Activated T-cell treated with anti-CD3 and anti-CD28 coated beads, Interleukin-2, amount 50 U/mL, for 48 hours (primary cell): ENCODE results near the gene H3-3A.
"Not testable (repeated sequence)": the region's sequence is repeated elsewhere in the genome, so short reads cannot be mapped to it uniquely, and the experiment has no call there.

Source experiments
- DNase-seq, 2 experiments: peaks; one replicate each; pipeline ENCODE4 v3.0.0-alpha.2; 2020

Gene H3-3A

DNA sequence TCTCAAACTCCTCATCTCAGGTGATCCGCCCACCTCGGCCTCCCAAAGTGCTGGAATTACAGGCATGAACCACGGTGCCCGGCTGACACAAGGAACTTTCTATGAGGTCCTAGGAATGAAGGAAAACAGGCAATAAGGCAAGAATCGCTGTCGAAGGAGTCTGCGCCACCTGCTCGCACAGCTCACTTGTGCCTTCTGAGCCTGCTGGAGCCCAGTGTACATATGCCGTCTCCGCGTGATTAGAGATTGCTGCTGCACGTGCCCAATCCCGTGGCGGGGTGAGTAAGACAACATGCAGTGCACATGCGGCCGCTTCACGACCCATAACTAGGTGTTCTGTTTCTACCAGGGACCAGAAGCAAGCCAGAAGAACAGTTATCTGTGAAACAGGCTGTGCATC lies 24.3 kb downstream of the H3-3A start:
- no peak for DNase-seq

DNA sequence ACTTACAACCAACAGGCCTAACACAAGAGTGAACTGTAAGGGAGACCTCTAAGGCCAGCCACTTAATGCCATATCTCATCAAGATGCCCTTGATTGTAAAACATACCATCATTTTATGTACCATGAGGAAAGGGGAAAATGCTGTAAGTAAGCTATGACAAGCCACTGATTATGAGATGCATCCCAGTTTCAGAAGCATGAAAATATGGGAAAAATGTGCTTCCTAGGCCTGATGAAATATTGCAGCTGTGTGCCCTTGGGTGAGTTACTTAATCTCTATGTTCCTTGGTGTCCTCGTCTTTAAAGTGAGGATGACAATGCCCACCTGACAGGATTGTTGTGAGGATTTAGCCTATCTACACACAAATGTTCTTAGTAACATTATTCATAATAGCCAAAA lies 28.9 kb downstream of the H3-3A start:
- DNase-seq, result no peak

DNA sequence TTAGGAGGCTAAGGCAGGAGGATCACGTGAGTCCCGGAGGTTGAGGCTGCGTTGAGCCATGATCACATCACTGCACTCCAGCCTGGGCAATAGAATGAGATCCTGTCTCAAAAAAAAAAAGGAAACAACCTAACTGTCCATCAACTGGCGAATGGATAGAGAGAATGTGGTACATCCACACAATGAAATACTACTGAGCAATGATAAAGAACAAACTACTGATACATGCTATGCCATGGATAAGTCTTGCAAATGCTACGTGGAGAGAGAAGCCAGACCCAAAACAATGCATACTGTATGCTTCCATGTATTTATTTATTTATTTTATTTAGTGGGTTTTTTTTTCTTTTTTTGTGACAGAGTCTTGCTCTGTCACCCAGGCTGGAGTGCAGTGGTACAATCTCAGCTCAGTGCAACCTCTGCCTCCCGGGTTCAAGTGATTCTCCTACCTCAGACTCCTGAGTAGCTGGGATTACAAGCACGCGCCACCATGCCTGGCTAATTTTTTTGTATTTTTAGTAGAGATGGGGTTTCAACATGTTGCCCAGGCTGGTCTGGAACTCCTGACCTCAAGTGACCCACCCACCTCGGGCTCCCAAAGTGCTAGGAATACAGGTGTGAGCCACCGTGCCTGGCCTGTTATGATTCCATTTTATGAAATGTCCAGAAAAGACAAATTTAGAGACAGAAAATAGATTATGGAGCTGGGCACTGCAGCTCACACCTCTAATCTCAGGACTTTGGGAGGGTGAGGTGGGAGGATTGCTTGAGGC lies 29.7 kb downstream of the H3-3A start:
- not testable (repeated sequence) for DNase-seq

DNA sequence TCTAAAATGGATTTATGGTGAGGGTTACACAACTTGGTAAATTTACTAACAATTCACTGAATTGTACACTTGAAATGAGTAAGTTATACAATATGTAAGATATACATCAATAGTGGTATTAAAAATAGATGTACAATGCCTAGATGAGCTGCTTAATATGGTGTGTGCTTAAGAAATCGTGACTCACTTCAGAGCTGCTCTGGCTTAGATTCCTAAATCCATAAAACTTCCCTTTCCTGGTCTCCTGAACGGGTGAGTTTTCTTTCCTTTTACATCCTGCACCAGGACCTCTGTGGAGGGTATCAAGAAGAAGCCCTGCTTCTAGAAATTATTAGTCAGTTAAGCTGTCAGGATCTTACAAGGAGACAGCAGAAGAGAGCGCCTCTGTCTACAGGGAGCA lies 30.4 kb downstream of the H3-3A start:
- no peak for DNase-seq

DNA sequence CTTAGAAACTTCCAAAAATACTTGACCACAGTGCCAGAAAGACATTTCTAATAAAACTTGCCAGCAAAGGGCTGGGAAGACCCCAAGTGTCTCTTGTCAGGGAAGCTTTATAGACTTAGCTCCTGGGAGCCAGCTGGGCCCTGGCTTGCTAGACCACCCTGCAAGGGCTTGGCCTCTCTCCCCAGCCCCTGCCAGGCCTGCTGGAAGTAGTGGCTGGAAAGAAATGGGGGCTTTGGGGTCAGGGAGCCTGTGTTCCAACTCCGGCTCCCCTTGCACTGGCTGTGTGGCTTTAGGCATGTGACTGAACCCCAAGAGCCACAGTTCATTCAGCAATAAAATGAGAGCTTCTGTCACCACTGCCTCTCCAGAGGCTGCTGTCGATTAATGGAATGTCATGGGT lies 31.1 kb downstream of the H3-3A start:
- DNase-seq, result no peak

DNA sequence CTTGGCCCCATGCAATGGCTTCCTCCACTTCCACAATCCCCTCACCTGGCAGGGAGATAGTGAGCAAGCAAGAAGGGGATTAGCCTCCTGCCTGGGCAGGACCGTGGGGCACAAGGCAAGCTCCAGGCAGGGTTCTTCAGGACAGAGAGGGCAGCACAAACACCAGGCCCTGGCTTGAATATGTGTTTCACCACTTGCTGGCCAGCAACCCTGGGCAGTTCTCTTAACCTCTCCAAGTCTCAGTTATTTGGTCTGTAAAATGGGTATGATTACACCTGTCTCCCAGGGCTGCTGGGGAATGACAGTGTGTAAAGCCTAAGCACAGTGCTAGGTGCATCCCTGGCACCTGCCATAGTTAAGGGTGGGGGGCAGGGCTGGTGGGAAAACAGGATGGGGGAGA lies 31.9 kb downstream of the H3-3A start:
- DNase-seq, result no peak

DNA sequence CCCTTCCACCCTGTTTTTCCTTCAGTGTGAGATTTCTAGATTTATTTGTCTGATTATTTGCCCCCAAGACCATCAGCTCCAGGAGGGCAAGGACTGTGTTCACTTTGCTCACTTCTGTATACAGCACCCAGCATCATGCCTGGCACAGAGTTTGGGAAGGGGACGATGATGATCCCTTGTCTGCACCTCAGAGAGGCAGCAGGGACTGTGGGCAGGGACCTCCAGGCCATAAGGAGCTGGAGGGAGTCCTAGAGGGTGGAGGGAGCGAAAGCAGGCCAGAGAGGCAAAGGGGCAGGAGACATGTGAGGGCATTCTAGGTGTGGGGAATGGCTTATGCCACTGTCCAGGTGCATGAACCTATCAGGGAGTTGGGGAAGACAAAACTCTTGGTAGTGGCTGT lies 32.8 kb downstream of the H3-3A start:
- DNase-seq, result no peak

DNA sequence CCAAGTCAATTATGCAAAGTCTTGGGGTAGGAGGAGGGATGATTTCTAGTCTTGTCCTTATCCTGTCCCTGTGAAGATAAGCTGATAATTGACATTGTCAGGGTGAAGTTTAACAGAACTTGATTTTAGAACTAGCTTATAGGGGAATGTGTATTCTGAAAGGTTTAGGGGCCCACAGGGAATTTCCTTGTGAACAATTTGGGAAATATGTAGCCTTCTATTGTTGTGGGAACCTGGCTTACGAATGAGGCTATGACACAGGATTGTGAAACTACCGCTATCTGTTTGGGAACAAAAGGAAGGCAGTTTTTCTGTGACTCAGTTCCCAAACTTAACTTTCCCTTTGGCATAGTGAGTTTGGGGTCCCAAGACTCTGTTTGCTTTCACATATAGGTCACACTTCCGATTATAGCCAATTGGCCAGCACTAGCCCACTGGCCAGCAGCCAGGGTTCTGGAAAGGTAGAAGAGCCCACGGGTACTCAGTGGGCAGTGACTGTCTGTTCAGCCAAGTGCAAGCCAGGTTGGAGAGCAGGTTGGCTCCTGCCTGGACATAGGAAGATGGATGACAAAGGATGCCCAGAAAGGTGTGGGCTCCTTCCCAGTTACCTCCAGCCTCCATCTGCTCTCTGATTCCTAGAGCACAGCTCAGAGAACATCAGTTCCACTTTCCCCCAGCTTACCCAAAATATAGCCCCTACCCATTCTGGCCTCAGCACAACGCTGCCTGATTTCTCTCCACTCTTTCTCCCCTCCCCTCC lies 35.5 kb downstream of the H3-3A start:
- no peak for DNase-seq

DNA sequence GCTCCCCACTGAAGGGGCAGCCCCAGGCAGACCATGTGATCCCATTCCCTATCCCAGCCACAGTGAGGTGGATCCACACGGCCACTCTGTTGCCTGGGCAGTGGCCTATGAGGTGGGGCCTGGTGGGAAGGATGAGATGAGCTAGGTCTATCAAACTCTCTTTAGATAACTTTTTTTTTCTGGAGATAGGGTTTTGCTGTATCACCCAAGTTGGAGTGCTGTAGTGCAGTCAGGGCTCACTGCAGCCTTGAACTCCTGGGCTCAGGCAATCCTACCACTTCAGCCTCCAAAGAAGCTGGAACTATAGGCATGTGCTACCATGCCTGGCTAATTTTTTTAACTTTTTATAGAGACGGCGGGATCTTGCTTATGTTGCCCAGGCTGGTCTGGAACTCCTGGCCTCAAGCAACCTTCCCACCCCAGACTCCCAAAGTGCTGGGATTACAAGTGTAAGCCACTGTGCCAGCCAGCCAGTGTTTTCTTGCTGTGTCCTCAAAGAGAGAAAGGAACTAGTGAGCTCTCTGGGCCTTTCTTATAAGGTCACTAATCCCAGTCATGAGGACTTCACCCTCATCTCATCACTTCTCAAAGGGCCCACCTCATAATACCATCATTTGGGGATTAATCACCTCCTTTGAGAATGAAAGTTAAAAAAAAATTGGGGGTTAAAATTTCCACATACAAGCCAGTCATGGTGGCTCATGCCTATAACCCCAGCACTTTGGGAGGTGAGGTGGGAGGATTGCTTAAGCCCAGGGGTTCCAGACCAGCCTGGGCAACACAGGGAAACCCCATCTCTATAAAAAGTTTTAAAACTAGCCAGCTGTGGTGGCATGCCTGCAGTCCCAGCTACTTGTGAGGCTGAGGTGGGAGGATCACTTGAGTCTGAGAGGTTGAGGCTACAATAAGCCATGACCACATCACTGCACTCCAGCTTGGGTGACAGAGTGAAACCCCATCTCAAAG lies 36.6 kb downstream of the H3-3A start:
- DNase-seq, result no peak

DNA sequence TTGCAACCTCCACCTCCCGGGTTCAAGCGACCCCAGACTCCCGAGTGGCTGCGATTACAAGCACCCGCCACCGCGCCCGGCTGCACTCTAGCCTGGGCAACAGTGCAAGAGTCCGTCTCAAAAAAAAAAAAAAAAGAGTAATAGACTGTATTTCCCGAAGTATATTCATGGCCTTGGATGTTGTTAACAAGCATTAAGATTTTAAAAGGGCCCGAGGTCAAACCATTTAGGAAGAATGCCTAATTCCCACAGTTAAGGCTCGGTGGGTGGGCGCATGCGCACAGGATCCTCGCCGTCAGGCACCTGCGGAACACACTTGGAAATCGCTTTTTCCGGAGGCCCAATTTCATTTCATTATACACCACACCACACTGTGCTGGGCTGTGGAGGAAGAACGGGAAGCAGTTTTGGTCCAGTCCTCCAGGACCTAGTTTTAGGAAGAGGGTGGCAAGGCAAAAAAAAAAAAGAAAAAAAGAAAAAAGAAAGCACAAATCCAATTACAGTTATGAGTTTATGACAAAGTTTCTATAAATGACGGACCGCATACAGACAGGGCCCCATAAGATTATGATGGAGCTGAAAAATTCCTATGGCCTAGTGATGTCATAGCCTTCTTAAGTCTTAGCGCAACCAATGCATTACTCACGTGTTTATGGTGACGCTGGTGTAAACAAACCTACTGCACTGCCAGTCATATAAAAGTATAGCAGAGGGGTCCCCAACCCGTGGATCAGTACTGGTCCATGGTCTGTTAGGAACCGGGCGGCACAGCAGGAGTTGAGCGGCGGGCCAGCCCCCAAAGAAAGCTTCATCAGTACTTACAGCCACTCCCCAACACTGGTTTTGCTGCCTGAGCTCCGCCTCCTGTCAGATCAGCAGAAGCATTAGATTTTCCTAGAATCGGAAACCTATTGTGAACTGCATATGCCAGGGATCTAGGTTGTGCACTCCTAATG lies 38.2 kb downstream of the H3-3A start:
- peak; percentile 49 to 57 for DNase-seq

DNA sequence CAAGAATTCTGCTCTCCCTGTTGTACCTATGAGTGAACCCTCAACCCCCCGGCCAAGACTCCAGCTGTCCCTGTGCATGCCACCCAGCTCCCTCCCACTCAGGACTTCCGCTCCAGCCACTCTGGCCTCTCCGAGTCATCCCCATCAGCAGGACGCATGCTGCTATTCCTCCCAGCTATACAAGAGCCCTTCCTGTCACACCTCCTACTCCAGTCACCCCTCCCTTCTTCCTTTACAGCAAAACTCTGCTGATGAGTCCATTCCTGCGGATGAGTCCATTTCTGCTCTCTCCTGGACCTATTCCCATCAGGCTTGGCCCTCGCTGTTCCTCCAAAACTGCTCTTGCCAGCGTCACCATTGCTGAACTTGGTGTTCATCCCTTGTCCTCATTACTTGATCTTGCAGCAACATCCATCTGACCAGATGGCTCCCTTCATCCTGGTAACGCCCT lies 42.2 kb downstream of the H3-3A start:
- DNase-seq, result no peak

DNA sequence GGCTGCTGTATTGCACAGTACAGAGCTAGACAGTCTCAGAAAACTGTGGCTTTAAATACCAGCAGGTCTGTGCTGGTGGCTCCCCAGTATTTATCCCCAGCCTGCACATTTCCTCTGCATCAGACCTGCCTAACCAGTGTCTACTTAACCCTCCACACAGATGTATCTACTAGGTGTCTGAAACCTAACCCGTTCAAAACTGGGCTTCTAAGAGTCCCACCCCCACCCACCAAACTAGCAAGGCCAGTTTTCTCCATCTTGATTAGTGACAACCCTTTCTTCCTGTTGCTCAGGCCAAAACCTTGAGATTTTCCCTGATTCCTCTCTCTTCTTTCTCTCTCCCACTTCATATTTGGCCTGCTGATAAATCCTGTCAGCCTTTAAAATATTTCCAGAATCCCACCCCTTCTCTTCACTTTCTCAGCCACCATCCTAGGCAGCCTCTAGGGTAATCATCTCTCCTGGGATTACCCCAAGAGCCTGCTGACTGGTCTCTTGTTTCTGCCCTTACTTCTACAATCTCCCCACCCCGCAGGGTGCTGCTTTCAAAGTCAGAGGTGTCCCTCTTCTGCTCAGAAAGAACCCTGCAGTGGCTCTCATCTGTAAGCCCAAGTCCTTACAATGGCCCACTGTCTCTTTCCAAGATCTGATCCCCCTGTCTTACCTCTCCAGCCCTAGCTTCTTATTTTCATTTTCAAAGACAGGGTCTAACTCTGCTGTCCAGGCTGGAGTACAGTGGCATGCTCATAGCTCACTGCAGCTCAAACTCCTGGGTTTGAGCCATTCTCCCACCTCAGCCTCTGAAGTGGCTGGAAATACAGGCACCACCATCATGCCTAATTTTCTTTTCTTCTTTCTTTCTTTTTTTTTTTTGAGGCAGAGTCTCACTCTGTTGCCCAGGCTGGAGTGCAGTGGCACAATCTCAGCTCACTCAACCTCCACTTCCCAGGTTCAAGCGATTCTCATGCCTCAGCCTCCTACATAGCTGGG lies 45.2 kb downstream of the H3-3A start:
- DNase-seq, result no peak

DNA sequence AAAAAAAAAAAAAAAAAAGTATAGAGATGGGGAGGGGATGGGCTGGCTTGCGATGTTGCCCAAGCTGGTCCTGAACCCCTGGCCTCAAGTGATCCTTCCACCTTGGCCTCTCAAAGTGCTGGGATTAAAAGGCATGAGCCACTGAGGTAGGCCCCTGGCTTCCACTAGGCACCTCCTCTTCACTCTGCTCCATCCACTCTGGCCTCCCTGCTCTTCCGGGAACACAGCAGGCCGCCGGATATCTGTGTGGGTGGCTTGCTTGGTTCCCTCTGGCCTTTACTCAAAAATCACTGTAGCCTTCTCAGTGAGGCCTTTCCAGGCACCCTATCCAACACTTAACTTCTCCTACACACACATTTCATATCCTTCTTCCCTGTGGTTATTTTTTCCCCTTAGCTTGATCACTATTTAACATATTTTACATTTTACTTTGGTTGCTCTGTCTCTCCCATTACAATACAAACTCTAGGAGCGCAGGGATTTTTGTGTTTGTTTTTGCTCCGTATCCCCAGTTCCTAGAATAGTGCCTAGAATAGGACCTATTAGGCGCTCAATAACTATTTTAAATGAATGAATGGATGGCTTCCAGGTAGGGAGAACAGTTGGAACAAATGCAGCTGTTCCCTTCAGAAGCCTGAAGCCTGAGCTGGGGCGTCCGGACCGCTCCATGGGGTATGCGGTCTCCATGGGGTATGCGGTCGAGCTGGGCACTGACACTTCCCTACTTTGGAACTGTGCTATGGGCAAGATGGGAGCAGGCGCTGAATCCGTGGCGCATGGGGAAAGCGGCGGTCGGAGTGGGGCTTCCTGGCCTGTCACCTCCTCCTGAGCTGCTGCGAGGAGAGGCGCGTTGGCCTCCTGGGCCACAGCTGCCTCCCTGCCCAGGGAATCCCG lies 46.7 kb downstream of the H3-3A start:
- DNase-seq, result no peak

DNA sequence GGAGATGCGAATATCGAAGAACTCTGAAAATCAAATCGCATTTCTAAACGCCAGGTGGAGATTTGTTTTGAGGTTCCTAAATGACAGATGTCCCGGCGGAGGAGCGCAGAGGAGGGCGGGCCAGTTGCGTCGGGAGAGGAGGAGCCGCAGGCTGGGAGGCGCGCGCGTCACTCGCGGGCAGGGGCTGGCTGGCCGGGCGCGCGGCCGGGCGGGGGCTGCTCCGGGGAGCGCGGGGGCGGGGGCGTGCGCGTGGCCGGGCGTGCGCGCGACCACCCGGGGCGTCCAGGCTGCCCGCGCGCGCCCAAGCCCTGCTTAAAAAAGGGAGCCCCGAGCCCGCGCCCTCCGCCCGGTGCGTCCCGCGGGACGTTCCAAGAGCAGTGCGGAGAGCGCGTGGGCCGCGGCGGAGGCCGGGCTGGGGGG lies 47.3 kb downstream of the H3-3A start:
- peak; percentile 83 to 89 for DNase-seq

DNA sequence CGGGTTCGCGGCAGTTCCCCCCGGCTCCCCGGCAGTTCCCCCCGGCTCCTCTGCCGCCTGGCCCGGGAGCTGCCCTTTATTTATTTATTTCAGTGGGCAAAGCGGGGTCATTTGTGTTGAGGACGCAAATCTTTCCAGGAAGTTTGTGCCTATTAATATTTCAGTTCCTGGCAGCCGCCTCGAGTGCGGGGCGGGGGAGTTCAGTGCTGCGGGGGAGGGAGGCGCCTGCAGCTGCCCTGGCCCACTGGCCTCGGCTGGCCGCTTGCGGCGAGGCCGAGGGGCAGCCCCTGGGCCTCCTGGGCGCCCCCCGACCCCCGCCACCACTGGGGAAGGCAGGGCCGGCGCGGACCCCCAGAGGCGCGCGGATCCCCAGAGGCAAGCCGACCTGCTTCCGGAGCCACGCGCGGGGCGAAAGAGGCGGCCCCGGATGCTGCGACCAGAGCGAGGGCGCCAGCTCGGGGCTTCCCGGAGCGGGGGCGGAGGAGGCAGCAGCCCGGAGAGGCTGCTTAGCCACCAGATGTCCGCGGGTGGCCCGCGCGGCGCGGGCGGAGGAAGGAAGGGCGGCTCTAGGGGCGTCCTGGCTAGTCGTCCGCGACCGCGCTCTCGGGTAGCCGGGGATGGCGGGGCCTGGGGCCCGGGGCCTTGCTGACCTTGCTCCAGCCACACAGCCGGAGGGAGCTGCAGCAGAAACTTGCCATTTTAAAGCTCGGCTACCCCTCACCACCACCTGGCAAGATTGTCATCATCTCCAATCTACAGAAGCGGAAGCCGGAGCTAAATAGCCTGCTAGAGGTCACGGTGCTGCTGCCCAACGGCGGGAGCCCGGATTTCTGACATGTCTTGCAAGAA lies 48.0 kb downstream of the H3-3A start:
- DNase-seq, result peak; percentile 79 to 83

DNA sequence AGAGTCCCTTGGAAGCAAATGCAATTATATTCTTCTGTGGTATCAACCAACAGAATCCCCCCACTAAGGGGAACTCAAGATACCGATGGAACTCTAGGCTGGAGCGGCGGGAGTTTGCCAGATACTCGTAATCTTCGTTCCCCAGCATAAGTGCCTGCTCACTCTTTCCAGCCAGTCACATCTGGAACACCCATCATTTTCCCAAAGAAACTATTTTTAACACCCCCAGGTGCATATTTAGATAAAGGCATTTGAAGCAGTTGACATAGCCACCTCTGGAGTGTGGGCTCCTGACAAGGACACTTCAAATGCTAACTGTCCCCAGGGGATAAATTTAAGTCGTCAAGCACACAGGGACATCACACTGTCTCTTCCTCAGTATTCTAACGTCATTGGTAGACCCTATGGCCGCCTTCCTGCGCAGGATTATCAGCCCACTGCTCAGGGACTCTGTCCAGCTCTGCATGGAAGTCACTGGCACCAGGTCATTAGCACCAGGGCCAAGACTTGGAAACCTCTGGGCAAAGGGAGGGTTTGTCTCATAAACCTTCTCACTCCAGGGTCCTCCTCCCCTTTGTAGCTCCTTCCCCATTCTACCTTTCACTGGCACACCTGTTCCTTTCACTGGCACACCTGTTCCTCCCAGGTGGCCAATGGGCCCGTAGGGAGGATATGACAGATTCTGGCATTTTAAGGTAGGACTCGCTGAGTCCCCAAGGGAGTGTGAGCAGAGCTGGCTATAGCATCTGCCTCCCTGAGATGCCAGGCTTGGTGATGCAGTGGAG lies 48.8 kb downstream of the H3-3A start:
- no peak for DNase-seq

DNA sequence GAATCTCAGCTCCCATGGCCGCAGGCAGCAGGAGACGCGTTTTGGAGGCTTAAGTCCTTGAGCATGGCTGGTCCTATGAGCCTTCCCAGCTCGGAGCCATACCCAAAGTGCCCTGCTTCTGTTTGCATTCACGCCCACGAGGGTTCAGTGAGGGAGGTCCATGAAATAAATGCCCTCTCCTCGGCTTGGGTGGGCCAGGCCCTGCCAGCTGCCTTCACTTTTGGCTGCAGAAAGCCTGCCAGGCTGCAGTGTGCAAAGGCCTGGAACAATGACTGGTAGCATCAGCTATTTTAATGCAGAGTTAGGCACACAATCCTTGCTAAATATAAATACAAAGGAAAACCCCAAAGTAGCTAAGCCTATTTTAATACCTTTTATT lies 49.4 kb downstream of the H3-3A start:
- no peak for DNase-seq

DNA sequence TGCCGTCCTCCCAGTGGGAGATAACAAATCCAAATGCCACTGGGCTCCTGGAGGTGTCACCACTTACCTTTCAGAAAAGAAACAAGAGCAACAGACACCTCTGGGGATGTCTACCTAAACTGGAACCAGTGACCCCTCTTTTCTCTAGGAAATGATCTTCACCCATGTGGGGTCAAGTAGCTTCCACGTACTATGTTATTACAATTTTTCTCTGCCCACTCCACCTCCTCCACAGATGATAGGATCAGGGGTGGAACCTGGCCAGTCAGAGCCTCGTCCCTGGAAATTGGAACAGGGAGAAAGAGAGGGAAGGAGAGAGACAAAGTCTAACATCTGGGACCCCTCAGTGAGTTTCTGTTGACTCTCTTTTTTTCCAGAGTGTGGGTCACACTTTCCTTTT lies 50.1 kb downstream of the H3-3A start:
- no peak for DNase-seq
